ENCODE data around the gene MRPL46. TPM values are rescaled to one million over a fixed set of nuclear protein-coding genes. Genes with fewer than 3 reads are reported as not detected.

Gene MRPL46
- total and polyA plus RNA-seq, 2 experiments from 2014 or later = 20.9 to 39.1 TPM

GRCh38 chr15:88456733-88457132 lies 10.5 kb downstream of the MRPL46 start:
- Histone ChIP-seq H2AFZ (no peak overlapping the region), H3K4me1 (ENCODE audit: insufficient read depth) (peaks cover 7% of the 10 kb centered on the region; the same call in 1 of the 2 replicates), H4K20me1 (replicated peaks; ENCODE audit: insufficient read depth) (no peaks in the 10 kb centered on the region), H3K4me3 (no peak overlapping the region), H3K27me3 (ENCODE audit: insufficient read depth) (no peaks in the 10 kb centered on the region), H3K27ac (ENCODE audit: low read depth) (no peak overlapping the region), H3K79me2 (replicated peaks; ENCODE audit: insufficient read depth) (no peaks in the 10 kb centered on the region; the same call in 1 of the 2 replicates), H3K4me2 (no peak overlapping the region), H3K9me2 (ENCODE audit: insufficient read depth) (no peaks in the 10 kb centered on the region), H3F3A (replicated peaks; ENCODE audit: low read depth) (no peaks in the 10 kb centered on the region), H3K36me3 (ENCODE audit: insufficient read depth) (peaks cover 10% of the 10 kb centered on the region)
- Mint-ChIP-seq H3K27me3 (ENCODE audit: insufficient read depth, low read depth, poor library complexity) (no peaks in the 10 kb centered on the region), H3K4me3 (no peak overlapping the region), H3K36me3 (ENCODE audit: low read depth) (peaks cover 25% of the 10 kb centered on the region), H3K27ac (no peak overlapping the region), H3K4me1 (peaks cover 7% of the 10 kb centered on the region; the same call in 2 of the 3 replicates), H3K9me3 (no peaks in the 10 kb centered on the region)
- ATAC-seq = no peak
- TF ChIP-seq ZNF331 (CRISPR knock-in tag; IDR thresholded peaks at IDR 0.05; ENCODE audit: low read depth) = no peak
- TF ChIP-seq STAT1 (IDR thresholded peaks at IDR 0.05; ENCODE audit: unreplicated experiment) = no peak
- TF ChIP-seq CTCF (conservative IDR thresholded peaks at IDR 0.05; ENCODE audit: low read depth in 2 of 2) = no peak
- TF ChIP-seq JUNB (IDR thresholded peaks at IDR 0.05; ENCODE audit: unreplicated experiment) = no peak
- TF ChIP-seq NANOG (IDR thresholded peaks at IDR 0.05; ENCODE audit: borderline replicate concordance) = no peak
- TF ChIP-seq, protein P1, sequence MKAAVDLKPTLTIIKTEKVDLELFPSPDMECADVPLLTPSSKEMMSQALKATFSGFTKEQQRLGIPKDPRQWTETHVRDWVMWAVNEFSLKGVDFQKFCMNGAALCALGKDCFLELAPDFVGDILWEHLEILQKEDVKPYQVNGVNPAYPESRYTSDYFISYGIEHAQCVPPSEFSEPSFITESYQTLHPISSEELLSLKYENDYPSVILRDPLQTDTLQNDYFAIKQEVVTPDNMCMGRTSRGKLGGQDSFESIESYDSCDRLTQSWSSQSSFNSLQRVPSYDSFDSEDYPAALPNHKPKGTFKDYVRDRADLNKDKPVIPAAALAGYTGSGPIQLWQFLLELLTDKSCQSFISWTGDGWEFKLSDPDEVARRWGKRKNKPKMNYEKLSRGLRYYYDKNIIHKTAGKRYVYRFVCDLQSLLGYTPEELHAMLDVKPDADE (IDR thresholded peaks at IDR 0.05) = no peak
- TF ChIP-seq, protein P2, sequence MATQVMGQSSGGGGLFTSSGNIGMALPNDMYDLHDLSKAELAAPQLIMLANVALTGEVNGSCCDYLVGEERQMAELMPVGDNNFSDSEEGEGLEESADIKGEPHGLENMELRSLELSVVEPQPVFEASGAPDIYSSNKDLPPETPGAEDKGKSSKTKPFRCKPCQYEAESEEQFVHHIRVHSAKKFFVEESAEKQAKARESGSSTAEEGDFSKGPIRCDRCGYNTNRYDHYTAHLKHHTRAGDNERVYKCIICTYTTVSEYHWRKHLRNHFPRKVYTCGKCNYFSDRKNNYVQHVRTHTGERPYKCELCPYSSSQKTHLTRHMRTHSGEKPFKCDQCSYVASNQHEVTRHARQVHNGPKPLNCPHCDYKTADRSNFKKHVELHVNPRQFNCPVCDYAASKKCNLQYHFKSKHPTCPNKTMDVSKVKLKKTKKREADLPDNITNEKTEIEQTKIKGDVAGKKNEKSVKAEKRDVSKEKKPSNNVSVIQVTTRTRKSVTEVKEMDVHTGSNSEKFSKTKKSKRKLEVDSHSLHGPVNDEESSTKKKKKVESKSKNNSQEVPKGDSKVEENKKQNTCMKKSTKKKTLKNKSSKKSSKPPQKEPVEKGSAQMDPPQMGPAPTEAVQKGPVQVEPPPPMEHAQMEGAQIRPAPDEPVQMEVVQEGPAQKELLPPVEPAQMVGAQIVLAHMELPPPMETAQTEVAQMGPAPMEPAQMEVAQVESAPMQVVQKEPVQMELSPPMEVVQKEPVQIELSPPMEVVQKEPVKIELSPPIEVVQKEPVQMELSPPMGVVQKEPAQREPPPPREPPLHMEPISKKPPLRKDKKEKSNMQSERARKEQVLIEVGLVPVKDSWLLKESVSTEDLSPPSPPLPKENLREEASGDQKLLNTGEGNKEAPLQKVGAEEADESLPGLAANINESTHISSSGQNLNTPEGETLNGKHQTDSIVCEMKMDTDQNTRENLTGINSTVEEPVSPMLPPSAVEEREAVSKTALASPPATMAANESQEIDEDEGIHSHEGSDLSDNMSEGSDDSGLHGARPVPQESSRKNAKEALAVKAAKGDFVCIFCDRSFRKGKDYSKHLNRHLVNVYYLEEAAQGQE (IDR thresholded peaks at IDR 0.05; ENCODE audit: unreplicated experiment) = no peak
- TF ChIP-seq POLR2AphosphoS5 (IDR thresholded peaks at IDR 0.05; ENCODE audit: low read depth) = no peak
- no peak for TF ChIP-seq EZH2 (IDR thresholded peaks at IDR 0.05; ENCODE audit: low read depth, unreplicated experiment)
- no peak for DNase-seq (ENCODE audit: low spot score)
